Endometrial microvascular endothelial cells (primary cell): ENCODE measurements around the gene HAGHL. TPM values are rescaled to one million over a fixed set of nuclear protein-coding genes. Genes with fewer than 3 reads are reported as not detected.

Experiments
- in situ Hi-C: cut with HindIII; loops from 2 replicates; pipeline ENCODE4 v1.10.0; 2017; ENCODE audit warnings: low sequenced_read_pairs, low pct_unique_long_range_greater_than_20kb; ENCODE audit errors: inconsistent ontology term
- total RNA-seq: library from RNA; depleted of rRNA; stranded (reverse); fragments of >200 nt; gene quantifications from one replicate; pipeline ENCODE4 v1.2.3, GENCODE V29; 2015; ENCODE audit errors: inconsistent ontology term

Gene HAGHL
- total RNA-seq, 1 donor from 2014 or later: not detected

DNA sequence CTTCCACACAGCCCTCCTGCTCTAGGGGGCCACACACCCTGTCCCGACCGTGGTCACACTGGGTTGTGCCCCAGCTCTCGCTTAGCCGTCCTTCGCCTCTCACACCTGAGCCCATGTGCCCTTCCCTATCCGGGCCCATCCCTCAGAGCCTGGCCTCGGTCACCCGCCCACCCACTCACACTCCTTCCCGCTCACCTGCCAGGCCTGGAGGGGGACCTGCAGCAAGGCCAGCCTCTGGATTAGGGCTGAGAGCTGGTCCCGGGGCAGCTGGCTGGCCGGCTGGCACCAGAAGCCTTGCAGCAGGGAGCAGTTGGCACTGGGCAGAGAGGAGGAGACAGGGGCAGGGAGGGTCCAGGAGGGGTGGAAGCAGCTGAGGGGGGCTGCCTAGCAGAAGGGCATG, 51.5 kb downstream of the HAGHL start:
- in situ Hi-C loops: no loop called here

DNA sequence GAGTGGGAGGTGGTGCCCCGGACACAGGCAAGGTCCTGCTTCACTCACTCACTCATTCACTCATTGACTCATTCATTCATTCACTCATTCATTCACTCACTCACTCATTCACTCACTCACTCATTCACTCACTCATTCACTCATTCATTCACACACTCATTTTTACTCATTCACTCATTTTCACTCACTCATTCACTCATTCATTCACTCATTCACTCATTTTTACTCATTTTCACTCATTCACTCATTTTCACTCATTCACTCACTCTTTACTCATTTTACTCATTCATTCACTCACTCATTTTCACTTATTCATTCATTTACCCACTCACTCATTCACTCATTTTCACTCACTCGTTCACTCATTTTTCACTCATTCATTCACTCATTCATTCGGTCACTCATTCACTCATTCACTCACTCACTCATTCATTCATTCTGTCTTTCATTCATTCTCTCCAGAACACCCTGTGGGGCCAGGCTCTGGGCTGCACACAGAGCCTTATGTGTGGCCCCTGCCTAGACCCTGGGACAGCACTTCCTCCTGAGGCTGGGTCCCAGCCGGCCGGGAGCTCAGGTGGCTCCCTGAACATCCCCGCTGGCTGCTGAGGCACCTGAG, 52.1 kb downstream of the HAGHL start:
- in situ Hi-C loops: no loop called here

Other genes with a start within 250 kb of the HAGHL start
- gene CAPN15, start 199.4 kb upstream of the HAGHL start, total RNA-seq: 60.2 TPM
- not detected for gene PRR35, start 166.7 kb upstream of the HAGHL start, total RNA-seq
- not detected for gene NHLRC4, start 160.1 kb upstream of the HAGHL start, total RNA-seq
- gene PIGQ, start 157.1 kb upstream of the HAGHL start, total RNA-seq: 29.1 TPM
- 9.9 TPM for gene RAB40C, start 137.0 kb upstream of the HAGHL start, total RNA-seq
- gene WFIKKN1, start 96.1 kb upstream of the HAGHL start, total RNA-seq: not detected
- gene METTL26, start 90.8 kb upstream of the HAGHL start, total RNA-seq: 119 TPM
- gene MCRIP2, start 85.3 kb upstream of the HAGHL start, total RNA-seq: 23.4 TPM
- gene WDR90, start 77.7 kb upstream of the HAGHL start, total RNA-seq: 39.7 TPM
- gene RHOT2, start 59.0 kb upstream of the HAGHL start, total RNA-seq: 41.3 TPM
- gene RHBDL1, start 51.4 kb upstream of the HAGHL start, total RNA-seq: 2.1 TPM
- gene STUB1, start 46.7 kb upstream of the HAGHL start, total RNA-seq: 229 TPM
- gene JMJD8, start 42.8 kb upstream of the HAGHL start, total RNA-seq: 68.2 TPM
- 6.3 TPM for gene WDR24, start 36.7 kb upstream of the HAGHL start, total RNA-seq
- not detected for gene FBXL16, start 21.3 kb upstream of the HAGHL start, total RNA-seq
- gene METRN, start 12.0 kb upstream of the HAGHL start, total RNA-seq: 17.2 TPM
- gene ANTKMT, start 6.0 kb upstream of the HAGHL start, total RNA-seq: 14.0 TPM
- gene CCDC78, start 663 bp upstream of the HAGHL start, total RNA-seq: not detected
- 34.5 TPM for gene CIAO3, start 13.9 kb downstream of the HAGHL start, total RNA-seq
- not detected for gene MSLN, start 33.6 kb downstream of the HAGHL start, total RNA-seq
- gene RPUSD1, start 61.3 kb downstream of the HAGHL start, total RNA-seq: 77.6 TPM
- 33.9 TPM for gene CHTF18, start 61.5 kb downstream of the HAGHL start, total RNA-seq
- not detected for gene GNG13, start 73.6 kb downstream of the HAGHL start, total RNA-seq
- gene LMF1, start 243.9 kb downstream of the HAGHL start, total RNA-seq: 6.3 TPM